ENCODE data around the gene HOXB1.
A peak's percentile ranks its signal among the peaks of the same experiment; 100 is the strongest.

HOXB1 gene

DNA sequence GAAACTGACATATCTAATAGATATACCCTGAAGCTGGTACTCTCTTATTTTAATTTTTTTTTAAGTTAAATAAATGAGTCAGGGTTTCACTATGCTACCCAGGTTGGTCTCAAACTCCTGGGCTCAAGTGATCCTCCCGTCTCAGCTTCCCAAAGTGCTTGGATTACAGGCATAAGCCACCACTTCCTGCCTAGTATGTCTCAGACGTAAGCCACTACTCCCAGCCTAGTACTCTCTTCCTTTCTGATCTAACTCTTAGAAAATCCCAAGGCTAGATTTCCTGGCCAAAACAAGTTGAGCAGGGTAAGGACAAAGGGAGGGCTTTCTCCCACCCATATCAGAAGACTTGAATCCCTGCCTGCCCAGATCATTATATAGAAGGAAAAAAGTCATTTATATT, 33.7 kb downstream of the HOXB1 start:
- TF ChIP-seq, protein P1, sequence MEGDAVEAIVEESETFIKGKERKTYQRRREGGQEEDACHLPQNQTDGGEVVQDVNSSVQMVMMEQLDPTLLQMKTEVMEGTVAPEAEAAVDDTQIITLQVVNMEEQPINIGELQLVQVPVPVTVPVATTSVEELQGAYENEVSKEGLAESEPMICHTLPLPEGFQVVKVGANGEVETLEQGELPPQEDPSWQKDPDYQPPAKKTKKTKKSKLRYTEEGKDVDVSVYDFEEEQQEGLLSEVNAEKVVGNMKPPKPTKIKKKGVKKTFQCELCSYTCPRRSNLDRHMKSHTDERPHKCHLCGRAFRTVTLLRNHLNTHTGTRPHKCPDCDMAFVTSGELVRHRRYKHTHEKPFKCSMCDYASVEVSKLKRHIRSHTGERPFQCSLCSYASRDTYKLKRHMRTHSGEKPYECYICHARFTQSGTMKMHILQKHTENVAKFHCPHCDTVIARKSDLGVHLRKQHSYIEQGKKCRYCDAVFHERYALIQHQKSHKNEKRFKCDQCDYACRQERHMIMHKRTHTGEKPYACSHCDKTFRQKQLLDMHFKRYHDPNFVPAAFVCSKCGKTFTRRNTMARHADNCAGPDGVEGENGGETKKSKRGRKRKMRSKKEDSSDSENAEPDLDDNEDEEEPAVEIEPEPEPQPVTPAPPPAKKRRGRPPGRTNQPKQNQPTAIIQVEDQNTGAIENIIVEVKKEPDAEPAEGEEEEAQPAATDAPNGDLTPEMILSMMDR (IDR thresholded peaks at IDR 0.05; ENCODE audit: control extremely low read depth, extremely low read depth, low read depth, missing control alignments): no peak
- no peak for DNase-seq (ENCODE audit: extremely low spot score)
- POLR2A ChIA-PET: no interaction called here
- CTCF ChIA-PET: interaction anchor here (0.9 to 2.5 kb wide), 5 partner anchors 14 to 234 kb away, joined by 3 to 11 read pairs (median 4); partner anchors contain the start of gene HOXB5

DNA sequence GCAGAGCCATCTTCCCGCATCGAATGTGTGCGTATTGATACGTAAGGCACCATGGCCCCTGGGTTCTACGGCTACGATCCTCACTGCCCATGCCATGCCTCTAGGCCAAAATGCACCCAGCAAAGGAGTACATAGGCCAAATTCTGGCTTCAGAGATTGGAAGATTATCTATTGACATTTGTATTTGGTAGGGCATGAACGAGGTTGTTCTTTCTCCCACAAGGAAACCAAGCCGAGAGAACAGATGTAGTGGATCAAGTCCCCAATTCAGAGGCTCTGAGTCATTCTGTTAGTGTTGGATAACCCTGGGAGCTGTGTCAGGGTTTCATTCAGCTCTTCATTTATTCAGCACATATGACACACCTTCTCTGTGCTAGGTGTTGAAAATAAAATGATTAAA, 36.5 kb downstream of the HOXB1 start:
- no peak for DNase-seq (ENCODE audit: extremely low spot score)
- TF ChIP-seq, protein P1 (IDR thresholded peaks at IDR 0.05; ENCODE audit: control extremely low read depth, extremely low read depth, low read depth, missing control alignments): no peak
- POLR2A ChIA-PET: no interaction called here
- CTCF ChIA-PET: interaction anchor here (0.8 to 3.4 kb wide), 4 partner anchors 13 to 158 kb away, joined by 3 to 16 read pairs (median 14); no protein-coding TSS in a partner anchor

DNA sequence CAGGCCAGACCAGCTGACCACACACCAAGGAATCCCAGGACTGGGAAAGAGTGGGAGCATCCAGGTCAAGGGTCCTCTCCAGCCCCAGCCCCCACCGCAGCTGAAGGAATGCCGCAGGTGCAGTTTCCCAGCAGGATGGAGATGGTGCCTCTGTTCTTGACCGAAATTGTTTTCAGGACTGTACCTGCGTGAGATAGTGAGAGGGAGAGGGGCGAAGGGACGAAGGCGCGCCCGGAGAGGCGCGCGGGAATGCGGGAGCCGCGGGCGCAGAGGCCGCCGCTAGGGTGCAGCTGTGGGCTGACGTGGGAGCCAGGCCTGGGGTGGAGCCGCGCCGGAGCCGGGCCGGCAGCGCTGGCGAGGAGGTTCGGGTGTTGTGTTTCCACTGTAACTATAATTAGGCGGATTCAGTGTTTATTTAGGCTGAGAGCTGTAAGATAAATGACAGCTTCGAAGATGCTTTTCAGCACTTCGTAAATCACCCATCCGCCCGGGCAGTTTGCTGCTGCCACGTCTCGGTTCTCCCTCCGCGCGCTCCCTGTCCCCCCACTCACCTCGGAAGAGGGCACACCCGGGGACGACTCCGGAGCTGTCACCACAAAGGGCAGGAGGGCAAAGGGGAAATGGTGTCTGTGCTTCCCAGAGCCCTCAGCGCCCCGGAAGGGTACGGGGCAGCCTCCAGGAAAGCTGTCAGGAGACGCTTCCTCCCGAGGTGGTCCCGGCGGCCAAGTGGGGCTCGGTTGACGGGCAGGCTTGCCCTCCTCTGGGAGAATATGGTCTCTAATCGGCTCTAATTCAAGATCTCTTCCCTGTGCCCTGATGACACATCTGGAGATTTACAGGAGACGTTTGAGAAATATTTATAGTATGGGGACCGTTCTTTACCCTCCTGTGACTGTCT, 38.2 kb downstream of the HOXB1 start:
- ChIA-PET CTCF (interaction anchor here (0.8 to 3.4 kb wide), 36 partner anchors 8 to 795 kb away, joined by 3 to 24 read pairs (median 6); partner anchors contain the start of gene HOXB5), POLR2A (no interaction called here)
- TF ChIP-seq, protein P1 (IDR thresholded peaks at IDR 0.05; ENCODE audit: control extremely low read depth, extremely low read depth, low read depth, missing control alignments): peak; percentile 90
- peak; percentile 83 for DNase-seq (ENCODE audit: extremely low spot score)

DNA sequence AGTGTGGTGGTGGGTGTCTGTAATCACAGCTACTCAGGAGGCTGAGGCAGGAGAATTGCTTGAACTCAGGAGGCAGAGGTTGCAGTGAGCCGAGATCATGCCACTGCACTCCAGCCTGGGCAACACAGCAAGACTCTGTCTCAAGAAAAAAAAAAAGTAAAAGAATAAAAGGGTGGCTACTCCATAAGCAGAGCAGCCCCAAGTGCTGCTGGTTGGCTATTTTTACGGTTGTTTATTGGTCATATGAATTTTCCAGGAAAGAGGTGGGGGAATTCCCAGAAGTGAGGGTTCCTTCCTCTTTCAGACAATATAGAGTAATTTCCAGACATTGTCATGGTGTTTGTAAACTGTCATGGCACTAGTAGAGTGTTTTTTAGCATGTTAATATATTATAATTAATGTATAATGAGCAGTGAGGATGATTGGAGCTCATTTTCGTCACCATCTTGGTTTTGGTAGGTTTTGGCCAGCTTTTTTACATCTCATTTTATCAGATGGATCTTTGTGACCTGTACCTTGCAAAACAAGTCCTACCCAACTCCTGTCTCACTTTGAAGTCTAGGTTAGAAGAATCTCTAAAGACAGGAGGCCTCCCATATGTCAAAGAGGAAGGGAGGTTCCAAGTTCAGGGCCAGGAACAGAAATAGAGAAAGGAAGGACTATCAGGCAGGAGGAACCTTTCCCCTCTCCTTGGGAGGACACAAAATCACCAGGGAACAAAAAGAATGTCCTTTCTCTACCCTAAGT, 39.1 kb downstream of the HOXB1 start:
- peak; percentile 26 for DNase-seq (ENCODE audit: extremely low spot score)
- POLR2A ChIA-PET: interaction anchor here (0.6 kb wide), 1 partner anchor 20 kb away, joined by 3 read pairs; no protein-coding TSS in a partner anchor
- TF ChIP-seq, protein P1 (IDR thresholded peaks at IDR 0.05; ENCODE audit: control extremely low read depth, extremely low read depth, low read depth, missing control alignments): no peak
- CTCF ChIA-PET: interaction anchor here (0.7 to 3.4 kb wide), 29 partner anchors 8 to 794 kb away, joined by 3 to 24 read pairs (median 7); partner anchors contain the start of gene HOXB5

DNA sequence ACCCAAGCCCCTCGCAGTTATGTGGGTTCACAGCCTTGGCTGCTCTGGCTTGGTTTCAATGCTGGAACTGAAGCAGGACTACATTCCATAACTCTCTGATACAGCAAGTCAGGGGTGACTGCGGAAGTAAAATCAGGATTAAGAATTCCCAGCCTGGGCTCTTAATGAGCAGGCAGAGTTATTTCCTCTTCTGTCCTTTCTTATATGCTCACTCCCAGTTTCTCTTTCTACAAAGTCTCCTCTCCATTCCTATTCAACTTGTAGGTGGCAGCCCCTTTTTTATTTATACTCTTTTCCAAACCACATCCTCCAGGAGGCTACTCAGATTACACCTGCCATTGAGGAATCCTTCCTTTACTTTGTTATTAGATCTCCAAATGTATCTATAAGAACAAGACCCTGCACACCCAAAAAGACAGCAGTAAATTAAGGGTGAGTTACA, 40.3 kb downstream of the HOXB1 start:
- POLR2A ChIA-PET: no interaction called here

More for the DNA sequence above, 40.3 kb downstream of the HOXB1 start:
- no peak for DNase-seq (ENCODE audit: extremely low spot score)
- TF ChIP-seq, protein P1 (IDR thresholded peaks at IDR 0.05; ENCODE audit: control extremely low read depth, extremely low read depth, low read depth, missing control alignments): no peak
- CTCF ChIA-PET: interaction anchor here (1.0 kb wide), 1 partner anchor 103 kb away, joined by 3 read pairs; the partner anchor contains the start of gene HOXB5
